ENCODE measurements around the gene CACNB1. TPM values are rescaled to one million over a fixed set of nuclear protein-coding genes. Genes with fewer than 3 reads are reported as not detected.

CACNB1 gene
- total and polyA plus RNA-seq, 2 of the 13 experiments (the other 11 are each of a cell fraction or from before 2014, with no cell fraction given), result 0.75 to 1.5 TPM

- TF ChIP-seq CSRNP1 (CRISPR knock-in tag; IDR thresholded peaks at IDR 0.05) (peak; percentile 76; the same call in 1 of the 2 replicates), IKZF4 (CRISPR knock-in tag; IDR thresholded peaks at IDR 0.05; ENCODE audit: borderline replicate concordance, low read depth, not compliant biosample characterization) (peak; percentile 79), ZNF10 (CRISPR knock-in tag; IDR thresholded peaks at IDR 0.05; ENCODE audit: borderline replicate concordance, low read depth) (no peak), SRF (IDR thresholded peaks at IDR 0.05; ENCODE audit: low read depth, low read length) (no peak), SMARCC2 (IDR thresholded peaks at IDR 0.05) (no peak), CHCHD3 (CRISPR knock-in tag; IDR thresholded peaks at IDR 0.05) (peak; percentile 83; the same call in 1 of the 2 replicates), KLF9 (CRISPR knock-in tag; IDR thresholded peaks at IDR 0.05; ENCODE audit: low read depth) (no peak; the same call in 1 of the 2 replicates), ZBTB40 (IDR thresholded peaks at IDR 0.05) (no peak), ZBTB40 (CRISPR knock-in tag; IDR thresholded peaks at IDR 0.05) (peak; percentile 65), ZBTB43 (CRISPR knock-in tag; conservative IDR thresholded peaks at IDR 0.05) (no peak), TRIM24 (CRISPR knock-in tag; IDR thresholded peaks at IDR 0.05) (no peak), GMEB1 (CRISPR knock-in tag; IDR thresholded peaks at IDR 0.05; ENCODE audit: borderline replicate concordance) (peak; percentile 13; the same call in 1 of the 2 replicates), ZNF225 (CRISPR knock-in tag; IDR thresholded peaks at IDR 0.05) (peak; percentile 68; the same call in 1 of the 2 replicates), MATR3 (CRISPR knock-in tag; IDR thresholded peaks at IDR 0.05) (no peak), SMAD3 (CRISPR knock-in tag; IDR thresholded peaks at IDR 0.05) (no peak)
These were observed 2.8 kb upstream of the CACNB1 start, which contains the start of gene RPL19 (continued) for GRCh38 chr17:39200070-39200879.
